Fibroblast of skin of abdomen (primary cell): ENCODE measurements around the gene ALOX12.
"Not testable (repeated sequence)": the region's sequence is repeated elsewhere in the genome, so short reads cannot be mapped to it uniquely, and the experiment has no call there.

ENCODE experiments used
- DNase-seq: peaks from one replicate; pipeline ENCODE4 v3.0.0-alpha.2; 2013

ALOX12 gene

GRCh38 chr17:7046725-7047397 is 51.0 kb downstream of the ALOX12 start:
- DNase-seq: not testable (repeated sequence)

GRCh38 chr17:7047566-7047965 is 51.7 kb downstream of the ALOX12 start:
- no peak for DNase-seq

GRCh38 chr17:7048968-7049367 is 53.1 kb downstream of the ALOX12 start:
- no peak for DNase-seq

GRCh38 chr17:7050583-7050982 is 54.7 kb downstream of the ALOX12 start:
- DNase-seq: not testable (repeated sequence)

- DNase-seq: no peak
Measured at GRCh38 chr17:7056386-7056785, 60.5 kb downstream of the ALOX12 start.

GRCh38 chr17:7058831-7059447 is 63.1 kb downstream of the ALOX12 start:
- no peak for DNase-seq
